DOHH2 (cell line): ENCODE data around the gene BAMBI.

ENCODE experiments used
- H3F3A ChIP-seq: fragments of 200-600 bp; sonication (generic), shearing (Covaris generic); 2 replicates; pipeline ENCODE4 v1.6.0; 2016; ENCODE audit warnings: antibody characterized with exemption, mild to moderate bottlenecking; ENCODE audit not compliant: control insufficient read depth, insufficient read depth
- H3K27ac ChIP-seq: fragments of 200-600 bp; sonication (generic); 2 replicates; pipeline ENCODE4 v1.5.1; 2014; ENCODE audit warnings: low read depth, mild to moderate bottlenecking, low read length, moderate library complexity
- H3K27me3 ChIP-seq: fragments of 200-600 bp; sonication (generic); 2 replicates; pipeline ENCODE4 v1.6.1; 2014; ENCODE audit warnings: mild to moderate bottlenecking, low read length, mixed read lengths; ENCODE audit not compliant: control insufficient read depth
- H3K36me3 ChIP-seq: fragments of 200-600 bp; sonication (generic); 2 replicates; pipeline ENCODE4 v1.6.1; 2014; ENCODE audit warnings: mild to moderate bottlenecking, low read length, moderate library complexity, mixed read lengths; ENCODE audit not compliant: control insufficient read depth
- H3K4me1 ChIP-seq: fragments of 200-600 bp; sonication (generic); 2 replicates; pipeline ENCODE4 v1.6.1; 2014; ENCODE audit warnings: mild to moderate bottlenecking, low read length, mixed read lengths; ENCODE audit not compliant: control insufficient read depth
- H3K4me2 ChIP-seq: fragments of 200-600 bp; sonication (generic); 2 replicates; pipeline ENCODE4 v1.6.0; 2014; ENCODE audit warnings: mild to moderate bottlenecking, low read length, moderate library complexity
- H3K4me3 ChIP-seq: fragments of 200-600 bp; sonication (generic); 2 replicates; pipeline ENCODE4 v1.5.1; 2014; ENCODE audit warnings: mild to moderate bottlenecking, low read length, mixed read lengths
- H3K79me2 ChIP-seq: fragments of 200-600 bp; sonication (generic); 2 replicates; pipeline ENCODE4 v1.6.1; 2014; ENCODE audit warnings: mild to moderate bottlenecking, low read length, mixed read lengths; ENCODE audit not compliant: control insufficient read depth
- H3K9me2 ChIP-seq: fragments of 200-600 bp; sonication (generic); replicated peaks from 2 replicates; pipeline ENCODE4 v1.6.1; 2014; ENCODE audit warnings: mild to moderate bottlenecking, low read length, mixed read lengths; ENCODE audit not compliant: control insufficient read depth
- H3K9me3 ChIP-seq: fragments of 200-600 bp; sonication (generic); 2 replicates; pipeline ENCODE4 v1.6.1; 2014; ENCODE audit warnings: antibody characterized with exemption, low read length, mixed read lengths; ENCODE audit not compliant: control insufficient read depth, insufficient read depth
- H4K20me1 ChIP-seq: fragments of 200-600 bp; sonication (generic); 2 replicates; pipeline ENCODE4 v1.6.0; 2014; ENCODE audit warnings: low read depth, mild to moderate bottlenecking, antibody characterized with exemption, low read length, moderate library complexity; ENCODE audit not compliant: control insufficient read depth, insufficient read depth
- EZH2phosphoT487 ChIP-seq: fragments of 200-600 bp; sonication (generic); IDR thresholded peaks from 2 replicates; pipeline ENCODE4 v1.6.1; 2017; ENCODE audit warnings: borderline replicate concordance, mild to moderate bottlenecking, antibody characterized with exemption, low read length, moderate library complexity, mixed read lengths
- TF ChIP-seq, protein P1 (sequence below): fragments of 200-600 bp; sonication (generic); IDR thresholded peaks from one replicate; pipeline ENCODE4 v1.5.1; 2014; ENCODE audit warnings: antibody characterized with exemption, mild to moderate bottlenecking, low read depth, low read length; ENCODE audit not compliant: poor library complexity, severe bottlenecking

Gene BAMBI

DNA sequence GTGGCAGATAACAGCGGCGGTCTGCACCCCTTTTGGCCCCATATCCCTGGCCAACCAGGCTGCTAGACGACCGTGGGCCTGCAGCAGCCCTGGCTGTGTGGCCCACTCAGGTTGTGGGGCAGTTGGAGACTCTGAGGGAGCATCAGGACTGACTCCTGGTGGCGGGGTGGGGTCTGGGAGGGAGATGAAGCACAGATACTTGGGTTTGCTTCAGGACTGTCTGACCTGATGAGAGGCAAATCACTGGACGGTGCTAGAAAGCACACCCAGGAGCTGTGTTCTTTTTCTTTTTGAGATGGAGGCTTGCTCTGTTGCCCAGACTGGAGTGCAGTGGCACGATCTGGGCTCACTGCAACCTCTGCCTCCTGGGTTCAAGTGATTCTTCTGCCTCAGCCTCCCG, 28.2 kb downstream of the BAMBI start:
- no peak for TF ChIP-seq EZH2phosphoT487
- TF ChIP-seq, protein P1, sequence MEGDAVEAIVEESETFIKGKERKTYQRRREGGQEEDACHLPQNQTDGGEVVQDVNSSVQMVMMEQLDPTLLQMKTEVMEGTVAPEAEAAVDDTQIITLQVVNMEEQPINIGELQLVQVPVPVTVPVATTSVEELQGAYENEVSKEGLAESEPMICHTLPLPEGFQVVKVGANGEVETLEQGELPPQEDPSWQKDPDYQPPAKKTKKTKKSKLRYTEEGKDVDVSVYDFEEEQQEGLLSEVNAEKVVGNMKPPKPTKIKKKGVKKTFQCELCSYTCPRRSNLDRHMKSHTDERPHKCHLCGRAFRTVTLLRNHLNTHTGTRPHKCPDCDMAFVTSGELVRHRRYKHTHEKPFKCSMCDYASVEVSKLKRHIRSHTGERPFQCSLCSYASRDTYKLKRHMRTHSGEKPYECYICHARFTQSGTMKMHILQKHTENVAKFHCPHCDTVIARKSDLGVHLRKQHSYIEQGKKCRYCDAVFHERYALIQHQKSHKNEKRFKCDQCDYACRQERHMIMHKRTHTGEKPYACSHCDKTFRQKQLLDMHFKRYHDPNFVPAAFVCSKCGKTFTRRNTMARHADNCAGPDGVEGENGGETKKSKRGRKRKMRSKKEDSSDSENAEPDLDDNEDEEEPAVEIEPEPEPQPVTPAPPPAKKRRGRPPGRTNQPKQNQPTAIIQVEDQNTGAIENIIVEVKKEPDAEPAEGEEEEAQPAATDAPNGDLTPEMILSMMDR = no peak
- Histone ChIP-seq H3K9me2 (no peaks in the 10 kb centered on the region), H3K4me1 (no peaks in the 10 kb centered on the region), H3K79me2 (no peaks in the 10 kb centered on the region), H3K36me3 (no peaks in the 10 kb centered on the region), H3F3A (no peaks in the 10 kb centered on the region), H4K20me1 (no peaks in the 10 kb centered on the region), H3K27me3 (no peaks in the 10 kb centered on the region), H3K4me2 (no peak overlapping the region), H3K4me3 (no peak overlapping the region), H3K27ac (no peak overlapping the region), H3K9me3 (no peaks in the 10 kb centered on the region)

GRCh38 chr10:28709001-28709710, 31.8 kb downstream of the BAMBI start:
- H3K27ac ChIP-seq = no peak overlapping the region
- no peaks in the 10 kb centered on the region for H3K9me3 ChIP-seq
- TF ChIP-seq, protein P1 = no peak
- TF ChIP-seq EZH2phosphoT487 = no peak
- no peaks in the 10 kb centered on the region for H3K4me1 ChIP-seq
- no peak overlapping the region for H3K4me3 ChIP-seq
- H3K9me2 ChIP-seq = no peaks in the 10 kb centered on the region
- H3K79me2 ChIP-seq = no peaks in the 10 kb centered on the region
- H3K36me3 ChIP-seq = no peaks in the 10 kb centered on the region
- no peaks in the 10 kb centered on the region for H4K20me1 ChIP-seq
- no peaks in the 10 kb centered on the region for H3F3A ChIP-seq
- no peak overlapping the region for H3K4me2 ChIP-seq
- no peaks in the 10 kb centered on the region for H3K27me3 ChIP-seq

DNA sequence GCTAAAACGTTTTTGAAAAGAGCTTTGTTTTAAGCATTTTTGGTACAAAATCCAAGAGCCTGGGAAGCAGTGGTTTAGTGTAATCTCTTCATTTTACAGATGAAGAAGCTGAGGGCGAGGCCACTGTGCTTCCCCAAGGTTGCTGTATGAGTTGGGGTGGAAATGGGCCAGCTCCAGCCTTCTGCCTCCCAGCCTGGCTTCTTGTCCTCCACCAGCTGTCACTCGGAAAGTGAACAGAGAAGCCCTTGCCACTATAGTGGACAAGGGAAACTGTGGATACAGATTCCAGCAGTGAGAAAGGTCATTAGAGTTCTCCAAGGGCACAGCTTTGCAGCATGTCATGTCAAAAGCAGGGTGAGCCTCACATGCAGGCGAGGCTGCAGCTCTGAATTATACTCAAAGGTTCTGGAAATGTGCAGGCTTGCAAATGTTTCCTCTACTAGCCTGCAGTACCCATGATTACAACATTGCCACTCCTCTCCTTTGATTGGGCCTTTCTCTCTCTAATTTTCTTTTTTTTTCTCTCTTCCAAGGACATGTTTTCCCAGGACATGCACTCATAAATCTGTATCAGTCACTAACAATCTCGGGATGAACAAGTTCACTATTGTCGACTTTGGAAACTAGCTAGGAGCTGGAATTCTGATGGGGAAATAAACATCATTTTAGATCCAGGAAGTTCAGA, 33.0 kb downstream of the BAMBI start:
- H3F3A ChIP-seq = no peaks in the 10 kb centered on the region
- H3K36me3 ChIP-seq = no peaks in the 10 kb centered on the region
- no peaks in the 10 kb centered on the region for H3K4me1 ChIP-seq
- TF ChIP-seq, protein P1 = no peak
- no peak for TF ChIP-seq EZH2phosphoT487
- H4K20me1 ChIP-seq = no peaks in the 10 kb centered on the region
- no peaks in the 10 kb centered on the region for H3K27me3 ChIP-seq
- no peak overlapping the region for H3K27ac ChIP-seq
- no peaks in the 10 kb centered on the region for H3K79me2 ChIP-seq
- no peak overlapping the region for H3K4me3 ChIP-seq
- no peak overlapping the region for H3K4me2 ChIP-seq
- no peaks in the 10 kb centered on the region for H3K9me3 ChIP-seq
- no peaks in the 10 kb centered on the region for H3K9me2 ChIP-seq
